Neural cell (in vitro differentiated cells): ENCODE data around the gene RASEF.

ENCODE experiments used
- POLR2AphosphoS5 ChIP-seq: IDR thresholded peaks from 2 replicates; pipeline ENCODE4 v1.6.1; 2012
- TF ChIP-seq, protein P1 (sequence below): fragments of 450-650 bp; IDR thresholded peaks from 2 replicates; pipeline ENCODE4 v1.5.1; 2014; ENCODE audit warnings: antibody characterized with exemption, mild to moderate bottlenecking, moderate library complexity; ENCODE audit not compliant: poor library complexity, severe bottlenecking

DNA sequence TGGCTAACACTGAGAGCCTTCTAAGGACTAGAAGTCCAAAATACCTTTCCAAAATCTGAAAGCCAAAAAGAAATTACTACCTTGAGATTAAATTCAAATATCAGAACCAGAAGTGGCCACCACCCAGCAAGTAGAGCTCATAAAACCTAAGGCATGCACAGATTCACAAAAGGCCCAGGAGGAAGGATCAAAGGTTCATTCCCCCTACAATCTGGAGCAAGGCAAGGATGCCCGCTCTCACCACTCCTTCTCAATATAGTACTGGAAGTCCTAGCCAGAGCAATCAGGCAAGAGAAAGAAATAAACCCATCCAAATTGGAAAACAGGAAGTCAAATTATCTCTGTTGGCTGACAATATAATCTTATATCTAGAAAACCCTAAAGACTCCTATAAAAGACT is 6.0 kb downstream of the RASEF start:
- TF ChIP-seq POLR2AphosphoS5: no peak
- TF ChIP-seq, protein P1, sequence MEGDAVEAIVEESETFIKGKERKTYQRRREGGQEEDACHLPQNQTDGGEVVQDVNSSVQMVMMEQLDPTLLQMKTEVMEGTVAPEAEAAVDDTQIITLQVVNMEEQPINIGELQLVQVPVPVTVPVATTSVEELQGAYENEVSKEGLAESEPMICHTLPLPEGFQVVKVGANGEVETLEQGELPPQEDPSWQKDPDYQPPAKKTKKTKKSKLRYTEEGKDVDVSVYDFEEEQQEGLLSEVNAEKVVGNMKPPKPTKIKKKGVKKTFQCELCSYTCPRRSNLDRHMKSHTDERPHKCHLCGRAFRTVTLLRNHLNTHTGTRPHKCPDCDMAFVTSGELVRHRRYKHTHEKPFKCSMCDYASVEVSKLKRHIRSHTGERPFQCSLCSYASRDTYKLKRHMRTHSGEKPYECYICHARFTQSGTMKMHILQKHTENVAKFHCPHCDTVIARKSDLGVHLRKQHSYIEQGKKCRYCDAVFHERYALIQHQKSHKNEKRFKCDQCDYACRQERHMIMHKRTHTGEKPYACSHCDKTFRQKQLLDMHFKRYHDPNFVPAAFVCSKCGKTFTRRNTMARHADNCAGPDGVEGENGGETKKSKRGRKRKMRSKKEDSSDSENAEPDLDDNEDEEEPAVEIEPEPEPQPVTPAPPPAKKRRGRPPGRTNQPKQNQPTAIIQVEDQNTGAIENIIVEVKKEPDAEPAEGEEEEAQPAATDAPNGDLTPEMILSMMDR: no peak
